Globus pallidus (tissue), 1 donor: ENCODE data around the gene ASCL4.
A peak's percentile ranks its signal among the peaks of the same experiment; 100 is the strongest.
"Not testable (repeated sequence)": the region's sequence is repeated elsewhere in the genome, so short reads cannot be mapped to it uniquely, and the experiment has no call there.

Experiments used
- DNase-seq: peaks from one replicate; pipeline ENCODE4 v3.0.0-alpha.2; 2015; ENCODE audit warnings: low spot score

ASCL4 gene

GRCh38 chr12:107774349-107775029 is at the start of gene ASCL4:
ASCL4 (plus strand) TSS chr12:107774704; CDS start chr12:107775219, 515 bp downstream.
- DNase-seq: no peak

GRCh38 chr12:107727327-107727726 is 47.2 kb upstream of the ASCL4 start:
- DNase-seq: not testable (repeated sequence)

- not testable (repeated sequence) for DNase-seq
Observed at GRCh38 chr12:107727742-107728141, 46.8 kb upstream of the ASCL4 start.

- DNase-seq: no peak
Observed at GRCh38 chr12:107730618-107731341, 43.7 kb upstream of the ASCL4 start.

- no peak for DNase-seq
Observed at GRCh38 chr12:107731366-107731765, 43.1 kb upstream of the ASCL4 start.

GRCh38 chr12:107732365-107732764 is 42.1 kb upstream of the ASCL4 start:
- DNase-seq: no peak

- DNase-seq: no peak
Observed at GRCh38 chr12:107734139-107734538, 40.4 kb upstream of the ASCL4 start.

- DNase-seq: no peak
Observed at GRCh38 chr12:107735763-107736162, 38.7 kb upstream of the ASCL4 start.

GRCh38 chr12:107736914-107737313 is 37.6 kb upstream of the ASCL4 start:
- no peak for DNase-seq

GRCh38 chr12:107748472-107748871 is 26.0 kb upstream of the ASCL4 start:
- no peak for DNase-seq

- DNase-seq: no peak
Observed at GRCh38 chr12:107749083-107749482, 25.4 kb upstream of the ASCL4 start.

GRCh38 chr12:107759410-107759809 is 15.1 kb upstream of the ASCL4 start:
- no peak for DNase-seq

- peak; percentile 25 for DNase-seq
Observed at GRCh38 chr12:107760207-107760808, 14.2 kb upstream of the ASCL4 start.

- peak; percentile 93 for DNase-seq
Observed at GRCh38 chr12:107760809-107761501, 13.5 kb upstream of the ASCL4 start, which contains the start of gene PRDM4. PRDM4 (minus strand) TSS chr12:107761137; CDS start chr12:107760515, 622 bp downstream.

GRCh38 chr12:107761502-107761904 is 13.0 kb upstream of the ASCL4 start:
- DNase-seq: no peak

- no peak for DNase-seq
Observed at GRCh38 chr12:107762874-107763273, 11.6 kb upstream of the ASCL4 start.

- no peak for DNase-seq
Observed at GRCh38 chr12:107764626-107765025, 9.9 kb upstream of the ASCL4 start.

- no peak for DNase-seq
Observed at GRCh38 chr12:107765316-107765715, 9.2 kb upstream of the ASCL4 start.

- DNase-seq: no peak
Observed at GRCh38 chr12:107767466-107767865, 7.0 kb upstream of the ASCL4 start.

GRCh38 chr12:107775093-107775721 is 703 bp downstream of the ASCL4 start:
- DNase-seq: no peak

GRCh38 chr12:107776171-107776570 is 1.7 kb downstream of the ASCL4 start:
- no peak for DNase-seq
